ENCODE results near the gene HTR1D. TPM values are rescaled to one million over a fixed set of nuclear protein-coding genes. Genes with fewer than 3 reads are reported as not detected.

The HTR1D gene
- polyA plus RNA-seq, 1 donor from 2014 or later: not detected

DNA sequence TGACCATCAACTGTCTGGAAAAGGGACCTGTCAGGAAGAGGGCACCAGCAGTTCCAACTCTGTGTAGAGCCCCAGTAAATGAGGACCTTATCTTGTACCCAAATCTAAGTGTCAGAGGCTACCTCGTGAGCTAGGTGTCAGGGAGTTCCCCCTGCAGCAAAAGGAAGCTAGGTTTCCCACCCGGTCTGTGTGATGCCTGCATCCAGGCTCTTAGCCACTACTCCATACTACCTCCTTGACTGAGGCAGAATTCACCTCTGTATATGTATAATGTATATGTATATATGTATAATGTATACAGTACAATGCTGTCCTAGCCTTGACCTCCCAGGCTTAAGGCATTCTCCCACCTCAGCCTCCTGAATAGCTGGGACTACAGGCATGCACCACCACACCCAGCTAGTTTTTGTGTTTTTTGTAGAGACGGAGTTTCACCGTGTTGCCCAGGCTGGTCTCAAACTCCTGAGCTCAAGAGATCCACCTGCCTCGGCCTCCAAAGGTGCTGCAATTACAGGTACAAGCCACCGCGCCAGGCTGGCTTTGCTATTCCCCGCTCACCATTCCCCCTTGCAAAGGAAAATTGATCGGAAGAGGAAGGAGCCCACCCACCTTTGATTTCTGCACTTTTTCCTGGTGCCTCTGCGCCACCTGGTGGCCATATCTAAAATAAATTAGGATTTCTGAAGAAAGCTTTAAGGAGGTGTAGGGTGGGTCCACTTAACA is 32.9 kb downstream of the HTR1D start:
- Histone ChIP-seq H3K27me3 (ENCODE audit: insufficient read depth, low read depth, low read length) (no peaks in the 10 kb centered on the region), H3K27ac (ENCODE audit: low read length) (no peak overlapping the region), H3F3A (ENCODE audit: insufficient read depth, low read length, poor library complexity, severe bottlenecking) (no peaks in the 10 kb centered on the region), H4K20me1 (ENCODE audit: insufficient read depth) (no peaks in the 10 kb centered on the region), H3K4me2 (ENCODE audit: low read length) (no peak overlapping the region), H3K79me2 (replicated peaks; ENCODE audit: insufficient read depth, low read length) (no peaks in the 10 kb centered on the region), H3K4me3 (ENCODE audit: low read length) (no peak overlapping the region), H3K9me3 (ENCODE audit: low read length) (no peaks in the 10 kb centered on the region), H3K9ac (ENCODE audit: low read length) (no peak overlapping the region), H2AFZ (ENCODE audit: low read depth, low read length) (no peak overlapping the region), H3K9me2 (ENCODE audit: insufficient read depth, low read length) (no peaks in the 10 kb centered on the region), H3K36me3 (ENCODE audit: insufficient read depth, low read length) (no peaks in the 10 kb centered on the region)
- TF ChIP-seq MXI1 (conservative IDR thresholded peaks at IDR 0.05; ENCODE audit: poor library complexity, severe bottlenecking): no peak
- TF ChIP-seq RAD21 (conservative IDR thresholded peaks at IDR 0.05): peak; percentile 92
- TF ChIP-seq, protein P1, sequence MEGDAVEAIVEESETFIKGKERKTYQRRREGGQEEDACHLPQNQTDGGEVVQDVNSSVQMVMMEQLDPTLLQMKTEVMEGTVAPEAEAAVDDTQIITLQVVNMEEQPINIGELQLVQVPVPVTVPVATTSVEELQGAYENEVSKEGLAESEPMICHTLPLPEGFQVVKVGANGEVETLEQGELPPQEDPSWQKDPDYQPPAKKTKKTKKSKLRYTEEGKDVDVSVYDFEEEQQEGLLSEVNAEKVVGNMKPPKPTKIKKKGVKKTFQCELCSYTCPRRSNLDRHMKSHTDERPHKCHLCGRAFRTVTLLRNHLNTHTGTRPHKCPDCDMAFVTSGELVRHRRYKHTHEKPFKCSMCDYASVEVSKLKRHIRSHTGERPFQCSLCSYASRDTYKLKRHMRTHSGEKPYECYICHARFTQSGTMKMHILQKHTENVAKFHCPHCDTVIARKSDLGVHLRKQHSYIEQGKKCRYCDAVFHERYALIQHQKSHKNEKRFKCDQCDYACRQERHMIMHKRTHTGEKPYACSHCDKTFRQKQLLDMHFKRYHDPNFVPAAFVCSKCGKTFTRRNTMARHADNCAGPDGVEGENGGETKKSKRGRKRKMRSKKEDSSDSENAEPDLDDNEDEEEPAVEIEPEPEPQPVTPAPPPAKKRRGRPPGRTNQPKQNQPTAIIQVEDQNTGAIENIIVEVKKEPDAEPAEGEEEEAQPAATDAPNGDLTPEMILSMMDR (IDR thresholded peaks at IDR 0.05; ENCODE audit: poor library complexity, severe bottlenecking): peak; percentile 92
- TF ChIP-seq SMC3 (conservative IDR thresholded peaks at IDR 0.05; ENCODE audit: poor library complexity): peak; percentile 97

DNA sequence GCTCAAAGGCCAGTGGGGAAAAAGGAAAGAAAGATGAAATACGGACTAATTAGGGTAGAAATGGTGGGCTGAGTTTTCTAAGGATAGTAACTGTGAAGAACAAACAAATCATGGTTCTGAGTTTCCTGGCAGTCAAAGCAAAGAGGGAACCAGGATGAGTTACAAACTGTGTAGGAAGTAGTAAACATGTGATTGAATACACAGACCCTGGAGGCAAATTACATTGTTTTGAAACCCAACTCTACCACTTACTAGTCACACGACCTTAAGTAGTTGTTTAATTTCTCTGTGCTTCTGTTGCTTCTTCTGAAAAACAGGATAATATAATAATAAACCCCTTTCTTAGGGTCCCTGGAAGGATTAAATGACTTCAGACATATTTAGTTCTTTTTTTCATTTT is 37.4 kb downstream of the HTR1D start:
- Histone ChIP-seq H3K27me3 (ENCODE audit: insufficient read depth, low read depth, low read length) (no peaks in the 10 kb centered on the region), H2AFZ (ENCODE audit: low read depth, low read length) (no peak overlapping the region), H3K9me3 (ENCODE audit: low read length) (no peaks in the 10 kb centered on the region), H3K4me3 (ENCODE audit: low read length) (no peak overlapping the region), H4K20me1 (ENCODE audit: insufficient read depth) (no peaks in the 10 kb centered on the region), H3K36me3 (ENCODE audit: insufficient read depth, low read length) (no peaks in the 10 kb centered on the region), H3K79me2 (replicated peaks; ENCODE audit: insufficient read depth, low read length) (no peaks in the 10 kb centered on the region), H3K9ac (ENCODE audit: low read length) (no peak overlapping the region), H3K4me2 (ENCODE audit: low read length) (no peak overlapping the region), H3K27ac (ENCODE audit: low read length) (no peak overlapping the region), H3K9me2 (ENCODE audit: insufficient read depth, low read length) (no peaks in the 10 kb centered on the region), H3F3A (ENCODE audit: insufficient read depth, low read length, poor library complexity, severe bottlenecking) (no peaks in the 10 kb centered on the region)
- TF ChIP-seq POLR2AphosphoS5 (IDR thresholded peaks at IDR 0.05) (no peak), TAF1 (IDR thresholded peaks at IDR 0.05; ENCODE audit: low read depth) (no peak), SMC3 (conservative IDR thresholded peaks at IDR 0.05; ENCODE audit: poor library complexity) (no peak), RAD21 (conservative IDR thresholded peaks at IDR 0.05) (no peak), MXI1 (conservative IDR thresholded peaks at IDR 0.05; ENCODE audit: poor library complexity, severe bottlenecking) (no peak), EP300 (conservative IDR thresholded peaks at IDR 0.05; ENCODE audit: poor library complexity, severe bottlenecking) (no peak), EZH2 (IDR thresholded peaks at IDR 0.05; ENCODE audit: borderline replicate concordance, insufficient read depth, low read length, poor library complexity, severe bottlenecking) (no peak)
- TF ChIP-seq, protein P1 (IDR thresholded peaks at IDR 0.05; ENCODE audit: poor library complexity, severe bottlenecking): no peak
- TF ChIP-seq, protein P2, sequence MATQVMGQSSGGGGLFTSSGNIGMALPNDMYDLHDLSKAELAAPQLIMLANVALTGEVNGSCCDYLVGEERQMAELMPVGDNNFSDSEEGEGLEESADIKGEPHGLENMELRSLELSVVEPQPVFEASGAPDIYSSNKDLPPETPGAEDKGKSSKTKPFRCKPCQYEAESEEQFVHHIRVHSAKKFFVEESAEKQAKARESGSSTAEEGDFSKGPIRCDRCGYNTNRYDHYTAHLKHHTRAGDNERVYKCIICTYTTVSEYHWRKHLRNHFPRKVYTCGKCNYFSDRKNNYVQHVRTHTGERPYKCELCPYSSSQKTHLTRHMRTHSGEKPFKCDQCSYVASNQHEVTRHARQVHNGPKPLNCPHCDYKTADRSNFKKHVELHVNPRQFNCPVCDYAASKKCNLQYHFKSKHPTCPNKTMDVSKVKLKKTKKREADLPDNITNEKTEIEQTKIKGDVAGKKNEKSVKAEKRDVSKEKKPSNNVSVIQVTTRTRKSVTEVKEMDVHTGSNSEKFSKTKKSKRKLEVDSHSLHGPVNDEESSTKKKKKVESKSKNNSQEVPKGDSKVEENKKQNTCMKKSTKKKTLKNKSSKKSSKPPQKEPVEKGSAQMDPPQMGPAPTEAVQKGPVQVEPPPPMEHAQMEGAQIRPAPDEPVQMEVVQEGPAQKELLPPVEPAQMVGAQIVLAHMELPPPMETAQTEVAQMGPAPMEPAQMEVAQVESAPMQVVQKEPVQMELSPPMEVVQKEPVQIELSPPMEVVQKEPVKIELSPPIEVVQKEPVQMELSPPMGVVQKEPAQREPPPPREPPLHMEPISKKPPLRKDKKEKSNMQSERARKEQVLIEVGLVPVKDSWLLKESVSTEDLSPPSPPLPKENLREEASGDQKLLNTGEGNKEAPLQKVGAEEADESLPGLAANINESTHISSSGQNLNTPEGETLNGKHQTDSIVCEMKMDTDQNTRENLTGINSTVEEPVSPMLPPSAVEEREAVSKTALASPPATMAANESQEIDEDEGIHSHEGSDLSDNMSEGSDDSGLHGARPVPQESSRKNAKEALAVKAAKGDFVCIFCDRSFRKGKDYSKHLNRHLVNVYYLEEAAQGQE (IDR thresholded peaks at IDR 0.05; ENCODE audit: borderline replicate concordance): no peak
